ENCODE measurements around the gene TSHZ3. TPM values are rescaled to one million over a fixed set of nuclear protein-coding genes. Genes with fewer than 3 reads are reported as not detected.

The TSHZ3 gene
- total and polyA plus RNA-seq, 9 of the 15 experiments (the other 6 are each of a cell fraction or from before 2014, with no cell fraction given), result 0.03 to 0.13 (median 0.05) TPM; not detected in 5

DNA sequence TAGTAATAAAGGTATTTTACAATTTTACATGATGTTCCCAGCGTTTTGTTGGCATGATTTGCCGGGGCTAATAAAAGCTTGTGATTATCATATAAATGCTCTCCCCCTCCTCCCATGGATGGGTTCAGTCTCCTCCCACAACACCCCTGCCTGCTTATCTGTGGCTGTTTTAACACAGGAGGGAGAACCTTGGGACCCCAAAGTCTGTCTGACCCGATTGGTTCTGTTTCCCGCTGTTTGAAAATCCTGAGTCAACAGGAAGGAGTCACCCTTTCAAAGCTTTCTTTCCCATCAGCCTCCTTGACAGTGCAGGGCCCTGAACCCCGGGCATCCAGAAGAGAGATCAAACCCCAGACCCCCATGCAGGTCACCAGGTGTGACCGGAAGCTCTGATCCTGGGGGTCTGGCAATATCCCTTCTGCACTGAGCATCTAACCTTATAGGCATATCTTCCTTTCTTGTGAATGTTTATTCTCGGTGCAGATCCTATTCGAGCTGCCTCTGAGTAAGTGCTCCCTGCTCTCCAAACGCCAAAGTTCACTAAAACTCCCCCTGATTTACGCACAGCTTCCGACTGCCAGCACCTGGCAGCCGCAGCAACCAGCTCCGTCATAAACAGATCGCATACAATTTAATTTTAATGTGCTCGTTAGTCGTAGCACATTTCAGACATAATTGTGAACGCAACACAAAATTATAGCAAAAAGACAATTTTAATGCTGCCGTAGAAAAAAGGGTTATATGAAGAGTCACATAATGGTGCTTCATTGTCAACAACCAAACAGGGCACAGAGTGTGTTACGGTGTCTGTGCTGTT is 74.8 kb downstream of the TSHZ3 start (continued):
- TF ChIP-seq U2AF2 (optimal IDR thresholded peaks at IDR 0.05; ENCODE audit: low read depth, low read length), result no peak

- intact Hi-C loops (cut with micrococcal nuclease), result no loop called here
- Histone ChIP-seq H3K9ac (ENCODE audit: insufficient read depth in 1 of 2, low read depth in 2 of 2, low read length in 2 of 2) (no peak overlapping the region), H3K27ac (ENCODE audit: extremely low read depth, low read depth, low read length) (no peak overlapping the region), H3K4me2 (ENCODE audit: insufficient read depth, low read length) (no peak overlapping the region), H3K79me2 (ENCODE audit: control insufficient read depth, insufficient read depth, low read length) (no peaks in the 10 kb centered on the region), H3K9me3 (replicated peaks; ENCODE audit: control insufficient read depth, insufficient read depth, low read depth, low read length) (no peaks in the 10 kb centered on the region), H2AFZ (ENCODE audit: low read depth, low read length) (no peak overlapping the region), H3K36me3 (ENCODE audit: control insufficient read depth, insufficient read depth, low read length) (no peaks in the 10 kb centered on the region), H3K9me1 (ENCODE audit: control insufficient read depth, insufficient read depth, low read length) (no peaks in the 10 kb centered on the region), H3K4me3 (no peak overlapping the region), H3K27me3 (ENCODE audit: control insufficient read depth in 2 of 2, insufficient read depth in 2 of 2, low read length in 2 of 2) (peaks cover 29 to 49% of the 10 kb centered on the region in 2 experiments; a peak in 4 of 5 replicates), H3K4me1 (replicated peaks in 1 of 2; ENCODE audit: control insufficient read depth in 2 of 2, insufficient read depth in 2 of 2, low read length in 2 of 2) (no peaks in the 10 kb centered on the region), H4K20me1 (replicated peaks; ENCODE audit: control insufficient read depth, insufficient read depth, low read length) (no peaks in the 10 kb centered on the region)
- FAIRE-seq (no peak), ATAC-seq (no peak), DNase-seq (ENCODE audit: extremely low read depth in 1 of 4, low spot score in 3 of 4) (no peak)
- POLR2A ChIA-PET, result interaction anchor here (1.2 kb wide), 1 partner anchor 12 kb away, joined by 3 read pairs; no protein-coding TSS in a partner anchor
- TF ChIP-seq NR2C2 (CRISPR knock-in tag; IDR thresholded peaks at IDR 0.05) (no peak), NR2C2 (tag; IDR thresholded peaks at IDR 0.05) (peak; percentile 46; the same call in 1 of the 2 replicates), EHMT2 (IDR thresholded peaks at IDR 0.05) (no peak), PTRF (tag; IDR thresholded peaks at IDR 0.05) (no peak), HDAC2 (IDR thresholded peaks at IDR 0.05) (no peak), ZNF436 (CRISPR knock-in tag; IDR thresholded peaks at IDR 0.05) (no peak), ZNF354B (CRISPR knock-in tag; IDR thresholded peaks at IDR 0.05) (no peak), PRPF4 (IDR thresholded peaks at IDR 0.05; ENCODE audit: insufficient read depth, low read depth, low read length, poor library complexity, severe bottlenecking) (no peak), ZNF717 (CRISPR knock-in tag; IDR thresholded peaks at IDR 0.05) (no peak), GABPA (tag; conservative IDR thresholded peaks at IDR 0.05; ENCODE audit: low read depth) (peak; percentile 54)
- TF ChIP-seq, protein P1, sequence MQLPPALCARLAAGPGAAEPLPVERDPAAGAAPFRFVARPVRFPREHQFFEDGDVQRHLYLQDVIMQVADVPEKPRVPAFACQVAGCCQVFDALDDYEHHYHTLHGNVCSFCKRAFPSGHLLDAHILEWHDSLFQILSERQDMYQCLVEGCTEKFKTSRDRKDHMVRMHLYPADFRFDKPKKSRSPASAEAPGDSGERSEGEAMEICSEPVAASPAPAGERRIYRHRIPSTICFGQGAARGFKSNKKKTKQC (CRISPR knock-in tag; IDR thresholded peaks at IDR 0.05), result no peak
- no TSS peak for BruUV-seq (replicated peaks)
- in situ Hi-C loops (cut with MboI), result no loop called here
- CTCF ChIA-PET (ENCODE audit: low intra/inter-chr PET ratio), result no interaction called here
- 7% methylated on average over 15 of the region's 15 CpGs for WGBS (ENCODE audit: insufficient coverage, low coverage, missing lambda C conversion rate)
Measured at GRCh38 chr19:31272583-31273106, 76.6 kb downstream of the TSHZ3 start.

Measured in K562 (cell line).